GM23338 (cell line): ENCODE data around the gene OSBPL7. TPM values are rescaled to one million over a fixed set of nuclear protein-coding genes. Genes with fewer than 3 reads are reported as not detected.

Source experiments
- polyA plus RNA-seq: library from polyadenylated mRNA; unstranded; fragments of >200 nt; fragmentation: Nextera tagmentation; extraction: Ambion mirVana; gene quantifications from 2 replicates; pipeline ENCODE4 v1.2.1, GENCODE V29; 2016
- total RNA-seq: library from RNA; depleted of rRNA; stranded (reverse); fragments of >200 nt; shearing (Covaris generic); gene quantifications from 2 replicates; pipeline ENCODE4 v1.2.3, GENCODE V29; 2014; rRNA removed

OSBPL7 gene
- total and polyA plus RNA-seq, 2 experiments from 2014 or later = 3.4 to 8.1 TPM

Other genes with a start within 250 kb of the OSBPL7 start
- gene KPNB1, start 171.9 kb downstream of the OSBPL7 start, total RNA-seq = 526 and 599 TPM in 2 replicates
- 219 and 274 TPM in 2 replicates for gene KPNB1, start 171.9 kb downstream of the OSBPL7 start, polyA plus RNA-seq
- 10.6 and 12.1 TPM in 2 replicates for gene TBKBP1, start 127.6 kb downstream of the OSBPL7 start, total RNA-seq
- gene TBKBP1, start 127.6 kb downstream of the OSBPL7 start, polyA plus RNA-seq = 2.2 and 2.5 TPM in 2 replicates
- gene TBX21, start 88.6 kb downstream of the OSBPL7 start, total RNA-seq = not detected in 2 replicates
- gene TBX21, start 88.6 kb downstream of the OSBPL7 start, polyA plus RNA-seq = not detected in 2 replicates
- gene MRPL10, start 9.7 kb upstream of the OSBPL7 start, total RNA-seq = 74.7 and 75.8 TPM in 2 replicates
- gene MRPL10, start 9.7 kb upstream of the OSBPL7 start, polyA plus RNA-seq = 50.2 and 53.5 TPM in 2 replicates
- gene LRRC46, start 9.9 kb upstream of the OSBPL7 start, total RNA-seq = 0.35 TPM in 1 of 2 replicates, not detected in the other
- 0.14 and 0.18 TPM in 2 replicates for gene LRRC46, start 9.9 kb upstream of the OSBPL7 start, polyA plus RNA-seq
- gene SCRN2, start 19.5 kb upstream of the OSBPL7 start, total RNA-seq = 39.1 and 40.6 TPM in 2 replicates
- 44.0 and 45.5 TPM in 2 replicates for gene SCRN2, start 19.5 kb upstream of the OSBPL7 start, polyA plus RNA-seq
- gene SP6, start 29.4 kb upstream of the OSBPL7 start, total RNA-seq = 0.82 and 1.0 TPM in 2 replicates
- gene SP6, start 29.4 kb upstream of the OSBPL7 start, polyA plus RNA-seq = 0.13 and 0.23 TPM in 2 replicates
- gene SP2, start 74.4 kb upstream of the OSBPL7 start, total RNA-seq = 6.0 and 7.6 TPM in 2 replicates
- 10.8 and 12.9 TPM in 2 replicates for gene SP2, start 74.4 kb upstream of the OSBPL7 start, polyA plus RNA-seq
- gene PNPO, start 119.8 kb upstream of the OSBPL7 start, total RNA-seq = 12.7 and 21.8 TPM in 2 replicates
- gene PNPO, start 119.8 kb upstream of the OSBPL7 start, polyA plus RNA-seq = 3.9 and 5.0 TPM in 2 replicates
- gene PRR15L, start 136.1 kb upstream of the OSBPL7 start, total RNA-seq = not detected in 2 replicates
- 0.57 and 0.66 TPM in 2 replicates for gene PRR15L, start 136.1 kb upstream of the OSBPL7 start, polyA plus RNA-seq
- 67.0 and 106 TPM in 2 replicates for gene CDK5RAP3, start 149.3 kb upstream of the OSBPL7 start, total RNA-seq
- gene CDK5RAP3, start 149.3 kb upstream of the OSBPL7 start, polyA plus RNA-seq = 78.9 and 92.6 TPM in 2 replicates
- not detected in 2 replicates for gene COPZ2, start 216.0 kb upstream of the OSBPL7 start, total RNA-seq
- gene COPZ2, start 216.0 kb upstream of the OSBPL7 start, polyA plus RNA-seq = not detected in 2 replicates
- 138 and 157 TPM in 2 replicates for gene NFE2L1, start 226.6 kb upstream of the OSBPL7 start, total RNA-seq
- gene NFE2L1, start 226.6 kb upstream of the OSBPL7 start, polyA plus RNA-seq = 39.9 and 49.9 TPM in 2 replicates